MM.1S (cell line): ENCODE measurements around the gene IGF1R.

Experiments
- EZH2phosphoT487 ChIP-seq: fragments of 300-600 bp; sonication (generic); IDR thresholded peaks from 2 replicates; pipeline ENCODE4 v1.6.1; 2018; ENCODE audit warnings: antibody characterized with exemption, low read length
- TF ChIP-seq, protein P1 (sequence below): fragments of 300-600 bp; sonication (generic); IDR thresholded peaks from 2 replicates; pipeline ENCODE4 v1.5.1; 2016; ENCODE audit warnings: antibody characterized with exemption, low read length, mixed read lengths

DNA sequence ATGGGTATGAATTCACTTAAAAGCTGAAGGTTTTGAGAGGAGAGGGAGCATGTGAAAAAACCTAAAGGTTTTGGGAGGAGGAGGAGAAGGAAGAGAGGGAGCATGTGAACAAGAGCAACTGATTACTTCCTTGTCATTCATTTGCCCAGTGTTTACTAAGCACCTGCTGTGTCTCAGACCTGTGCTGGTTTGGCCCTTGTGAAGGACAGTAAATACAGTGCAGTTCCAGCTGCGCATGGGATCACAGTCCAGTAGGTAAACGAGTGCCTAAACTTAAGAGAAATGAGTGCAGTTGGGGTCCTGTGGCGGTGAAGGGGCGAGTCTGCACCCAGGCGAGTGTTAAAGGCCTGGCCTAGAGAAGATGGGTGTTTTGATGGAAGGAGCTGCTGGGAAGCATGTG, 38.6 kb downstream of the IGF1R start:
- TF ChIP-seq EZH2phosphoT487: no peak
- TF ChIP-seq, protein P1, sequence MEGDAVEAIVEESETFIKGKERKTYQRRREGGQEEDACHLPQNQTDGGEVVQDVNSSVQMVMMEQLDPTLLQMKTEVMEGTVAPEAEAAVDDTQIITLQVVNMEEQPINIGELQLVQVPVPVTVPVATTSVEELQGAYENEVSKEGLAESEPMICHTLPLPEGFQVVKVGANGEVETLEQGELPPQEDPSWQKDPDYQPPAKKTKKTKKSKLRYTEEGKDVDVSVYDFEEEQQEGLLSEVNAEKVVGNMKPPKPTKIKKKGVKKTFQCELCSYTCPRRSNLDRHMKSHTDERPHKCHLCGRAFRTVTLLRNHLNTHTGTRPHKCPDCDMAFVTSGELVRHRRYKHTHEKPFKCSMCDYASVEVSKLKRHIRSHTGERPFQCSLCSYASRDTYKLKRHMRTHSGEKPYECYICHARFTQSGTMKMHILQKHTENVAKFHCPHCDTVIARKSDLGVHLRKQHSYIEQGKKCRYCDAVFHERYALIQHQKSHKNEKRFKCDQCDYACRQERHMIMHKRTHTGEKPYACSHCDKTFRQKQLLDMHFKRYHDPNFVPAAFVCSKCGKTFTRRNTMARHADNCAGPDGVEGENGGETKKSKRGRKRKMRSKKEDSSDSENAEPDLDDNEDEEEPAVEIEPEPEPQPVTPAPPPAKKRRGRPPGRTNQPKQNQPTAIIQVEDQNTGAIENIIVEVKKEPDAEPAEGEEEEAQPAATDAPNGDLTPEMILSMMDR: no peak
